GM19463 (cell line): ENCODE data around the gene DNER.
"Not testable (repeated sequence)": the region's sequence is repeated elsewhere in the genome, so short reads cannot be mapped to it uniquely, and the experiment has no call there.

Experiments
- ATAC-seq: cut with Tn5 transposase; IDR thresholded peaks from one replicate; pipeline ENCODE4 v1.9.1; 2021; ENCODE audit warnings: mild to moderate bottlenecking, moderate library complexity; ENCODE audit not compliant: unreplicated experiment

DNER gene

DNA sequence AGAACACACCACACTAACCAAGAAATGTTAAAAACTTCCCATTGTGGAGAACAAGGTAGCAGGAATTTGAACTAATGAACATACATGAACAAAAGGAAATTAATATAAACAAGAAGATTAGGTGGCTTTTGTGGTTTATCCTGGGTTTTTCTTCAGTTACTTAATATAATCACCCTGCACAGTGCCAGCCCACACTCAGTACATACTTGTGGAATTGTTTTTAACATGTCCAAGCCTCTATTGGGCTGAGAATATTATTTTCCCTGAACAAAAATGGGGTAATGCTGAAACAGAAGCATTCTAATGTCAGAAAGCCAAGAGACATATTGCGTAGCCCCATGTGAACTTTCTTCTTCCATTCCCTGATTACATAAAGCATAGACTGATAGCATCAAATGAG is 202.8 kb downstream of the DNER start:
- no peak for ATAC-seq

DNA sequence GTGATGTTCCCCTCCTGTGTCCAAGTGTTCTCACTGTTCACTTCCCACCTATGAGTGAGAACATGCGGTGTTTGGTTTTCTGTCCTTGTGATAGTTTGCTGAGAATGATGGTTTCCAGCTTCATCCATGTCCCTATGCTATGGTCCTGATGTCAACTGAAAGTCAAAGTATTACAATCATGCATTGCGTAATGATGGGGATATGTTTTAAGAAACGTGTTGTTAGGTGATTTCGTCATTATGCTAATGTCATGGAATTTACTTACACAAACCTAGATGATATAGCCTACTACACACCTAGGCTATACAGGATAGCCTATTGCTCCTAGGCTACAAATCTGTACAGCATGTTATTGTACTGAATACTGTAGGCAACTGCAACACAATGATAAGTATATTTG is 207.7 kb downstream of the DNER start:
- ATAC-seq, result not testable (repeated sequence)

DNA sequence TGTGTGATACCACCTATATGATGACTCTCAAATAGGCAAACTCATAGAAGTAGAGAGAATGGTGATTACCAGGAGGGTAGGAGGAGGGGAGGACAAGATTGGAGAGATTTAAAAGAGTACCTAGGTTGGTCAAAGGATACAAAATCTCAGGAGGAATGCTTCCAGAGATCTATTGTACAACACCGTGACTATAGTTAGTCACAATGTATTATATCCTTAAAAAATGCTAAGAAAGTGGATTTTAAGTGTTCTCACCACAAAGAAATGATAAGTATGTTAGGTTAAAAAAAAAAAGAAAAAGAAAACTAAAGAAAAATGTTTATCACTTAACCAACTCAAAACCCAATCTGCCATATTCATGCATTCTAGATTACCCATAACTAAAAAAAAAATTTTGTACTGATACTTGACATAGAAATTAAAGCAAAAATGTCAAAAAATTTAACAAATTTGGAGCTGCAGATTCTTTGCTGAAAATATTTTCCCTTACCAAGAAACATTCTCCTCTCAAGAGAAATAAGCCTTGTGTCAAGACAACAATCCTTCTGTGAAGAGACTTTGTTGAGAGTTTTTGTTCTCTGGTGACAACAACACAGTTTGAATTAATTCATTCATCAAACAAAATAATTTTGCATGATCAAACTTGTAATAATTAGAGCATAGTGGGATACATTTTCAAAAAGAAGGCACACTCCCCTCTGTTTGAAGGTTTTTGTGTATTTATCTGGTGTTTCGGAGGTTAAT is 213.1 kb downstream of the DNER start:
- ATAC-seq, result no peak

DNA sequence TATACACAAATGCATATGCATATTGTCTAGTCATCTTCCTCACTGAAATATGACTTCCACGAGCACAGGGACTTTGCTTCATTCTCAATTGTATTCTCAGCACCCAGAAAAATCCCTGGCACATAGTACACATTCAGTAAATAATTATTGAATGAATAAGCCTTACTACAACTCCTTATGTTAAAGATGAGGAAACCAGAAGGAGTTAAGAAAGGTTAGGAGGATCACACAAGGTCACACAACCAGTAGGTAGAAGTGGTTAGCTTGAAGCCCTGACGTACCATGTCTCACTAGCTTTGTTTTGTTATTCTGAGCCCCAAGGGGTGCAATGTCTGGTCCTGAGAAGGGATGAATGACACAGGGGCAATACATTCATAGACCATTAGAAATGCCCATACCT is 222.3 kb downstream of the DNER start:
- ATAC-seq, result no peak

DNA sequence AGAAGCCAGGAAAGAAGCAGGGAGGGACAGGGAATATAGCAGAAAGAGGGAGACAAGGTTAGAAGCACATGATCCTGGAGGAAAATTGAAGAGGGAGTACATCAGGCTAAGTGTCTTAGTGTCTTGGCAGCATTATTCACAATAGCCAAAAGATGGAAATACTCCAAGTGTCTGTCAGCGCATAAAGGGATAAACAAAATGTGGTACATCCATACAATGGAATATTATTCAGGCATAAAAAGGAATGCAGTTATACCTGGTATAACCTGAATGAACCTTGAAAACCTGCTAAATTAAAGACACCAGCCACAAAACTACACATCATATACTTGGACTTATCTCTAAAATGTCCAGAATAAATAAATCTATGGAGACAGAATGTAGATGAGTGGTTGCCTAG is 224.2 kb downstream of the DNER start:
- no peak for ATAC-seq

DNA sequence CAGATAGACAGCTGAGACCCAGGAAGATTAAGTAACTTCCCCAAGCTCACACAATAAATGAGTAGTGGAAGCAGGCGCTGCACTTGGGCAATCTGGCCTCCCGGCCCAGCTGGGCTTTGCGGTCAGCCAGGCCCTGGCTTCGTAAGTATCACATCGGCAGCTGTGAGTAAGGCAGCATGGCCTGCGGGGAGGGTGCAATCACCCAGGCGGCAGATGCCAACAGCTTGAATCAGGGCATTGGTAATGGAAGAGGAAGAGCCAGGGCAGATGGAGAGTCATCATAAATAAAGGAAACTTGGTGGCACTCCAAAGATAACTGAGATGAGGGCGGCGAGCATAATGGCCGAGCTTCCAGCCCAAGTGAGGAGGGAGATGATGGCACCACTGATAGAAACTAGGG is 225.3 kb downstream of the DNER start:
- no peak for ATAC-seq

DNA sequence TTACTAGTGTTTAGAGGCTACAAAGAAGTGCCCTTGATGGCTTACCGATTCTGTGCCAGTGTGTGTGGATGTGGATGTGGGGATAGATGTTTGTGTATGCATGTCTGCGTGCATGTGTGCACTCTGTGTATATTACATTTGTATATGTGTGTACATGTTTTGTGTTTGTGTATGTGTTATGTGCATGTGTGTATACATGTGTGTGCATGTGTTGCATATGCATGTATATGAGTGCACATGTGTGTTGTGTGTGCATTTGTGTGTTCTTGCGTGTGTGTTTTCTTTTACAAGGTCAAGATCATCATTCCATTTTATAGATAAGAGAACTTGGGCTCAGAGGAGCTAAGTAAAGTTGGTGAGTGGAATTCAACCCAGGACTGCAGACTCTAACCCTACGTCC is 226.1 kb downstream of the DNER start:
- no peak for ATAC-seq

DNA sequence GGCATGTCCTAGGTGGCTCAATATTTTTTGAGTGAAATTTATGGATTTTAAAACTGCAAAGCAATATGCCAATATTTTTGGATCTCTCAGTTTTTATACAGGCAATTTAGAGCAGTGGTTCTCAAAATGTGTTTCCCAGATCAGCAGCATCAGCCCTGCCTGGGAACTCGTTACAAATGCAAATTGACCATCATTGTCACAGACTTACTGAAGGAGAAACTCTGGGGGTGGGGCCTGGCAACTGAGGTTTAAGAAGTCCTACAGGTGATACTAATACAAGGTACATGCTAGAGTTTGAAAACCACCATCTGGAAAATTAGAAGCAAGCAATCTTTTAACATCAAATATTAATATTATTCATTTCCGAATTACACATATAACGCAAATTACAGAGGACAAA is 227.7 kb downstream of the DNER start:
- ATAC-seq, result no peak

DNA sequence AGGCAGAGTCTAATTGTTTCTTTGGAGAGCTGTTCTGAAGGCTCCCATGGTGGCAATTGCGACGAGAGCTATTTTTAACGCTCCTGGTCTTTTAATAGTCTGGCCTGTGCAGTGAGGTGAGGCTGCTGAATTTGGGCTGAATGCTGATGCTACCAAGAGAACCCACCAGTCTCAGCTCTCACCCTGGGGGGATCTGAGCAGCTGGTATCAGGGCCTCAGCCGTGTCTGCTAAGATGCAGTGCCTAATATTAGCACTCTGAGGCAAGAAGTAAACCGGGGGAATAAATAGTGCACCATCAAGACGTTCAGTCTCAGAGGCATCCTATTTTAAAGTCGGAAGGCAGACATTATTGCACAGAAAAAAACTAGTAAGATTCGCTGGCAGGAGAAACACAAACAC is 228.5 kb downstream of the DNER start:
- ATAC-seq, result no peak

DNA sequence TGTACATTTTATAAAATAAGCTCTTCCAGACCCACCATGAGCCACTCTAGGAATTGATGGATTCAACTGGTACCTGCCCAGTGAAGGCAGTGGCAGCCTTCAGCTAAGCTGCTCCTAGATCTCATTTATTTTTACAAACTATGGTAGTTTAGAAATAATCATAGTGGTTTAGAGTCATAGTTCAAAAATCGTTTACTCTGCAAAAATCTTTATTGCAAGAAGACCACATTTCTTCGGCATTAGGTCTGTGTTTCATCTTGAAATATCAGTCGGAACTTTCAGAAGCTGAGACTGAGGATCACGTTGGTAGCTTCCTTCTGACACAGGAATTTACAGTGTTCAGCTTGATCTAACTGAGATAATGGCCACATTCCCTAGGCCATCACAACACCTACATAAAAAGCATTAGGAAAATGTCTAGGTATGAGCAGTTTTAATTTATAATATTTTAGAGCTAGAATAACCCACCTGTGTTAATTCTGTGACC is 237.0 kb downstream of the DNER start:
- ATAC-seq, result no peak

DNA sequence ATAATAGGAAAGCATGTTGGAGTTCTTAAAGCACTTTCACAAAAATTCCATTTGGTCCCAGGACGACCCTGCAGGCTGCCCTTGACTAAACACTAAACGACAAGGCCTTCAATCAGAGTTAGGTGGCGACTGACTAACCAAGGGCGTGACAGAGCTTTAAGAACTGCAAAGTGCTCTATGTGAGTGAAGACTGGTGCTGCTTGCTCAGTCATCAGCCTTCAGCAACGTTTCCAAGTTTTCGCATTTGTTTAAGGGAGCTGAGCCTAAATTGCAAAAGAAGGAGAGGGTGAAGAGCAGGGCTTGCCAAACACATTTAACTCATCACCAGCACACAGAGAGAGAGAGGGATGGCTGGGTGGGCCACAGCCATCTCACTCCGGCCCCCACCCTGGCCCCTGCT is 238.6 kb downstream of the DNER start:
- no peak for ATAC-seq

DNA sequence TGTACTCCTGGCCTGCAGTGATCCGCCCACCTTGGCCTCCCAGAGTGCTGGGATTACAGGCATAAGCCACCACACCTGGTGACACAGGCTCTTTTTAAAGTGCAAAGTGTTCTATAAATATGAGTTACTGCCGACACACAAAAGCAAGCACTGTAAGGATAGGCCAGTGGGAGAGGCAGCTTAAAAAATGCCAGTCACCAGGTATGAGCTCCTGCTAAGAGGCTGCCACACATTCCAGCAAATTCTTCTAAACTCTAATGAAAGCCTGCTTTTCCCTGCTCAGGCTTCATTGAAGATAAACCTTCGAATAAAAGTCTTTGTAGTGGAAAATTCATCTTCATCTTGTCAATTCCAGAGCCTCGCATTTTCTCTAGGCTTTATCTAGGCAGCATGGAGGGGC is 240.2 kb downstream of the DNER start:
- ATAC-seq, result no peak

DNA sequence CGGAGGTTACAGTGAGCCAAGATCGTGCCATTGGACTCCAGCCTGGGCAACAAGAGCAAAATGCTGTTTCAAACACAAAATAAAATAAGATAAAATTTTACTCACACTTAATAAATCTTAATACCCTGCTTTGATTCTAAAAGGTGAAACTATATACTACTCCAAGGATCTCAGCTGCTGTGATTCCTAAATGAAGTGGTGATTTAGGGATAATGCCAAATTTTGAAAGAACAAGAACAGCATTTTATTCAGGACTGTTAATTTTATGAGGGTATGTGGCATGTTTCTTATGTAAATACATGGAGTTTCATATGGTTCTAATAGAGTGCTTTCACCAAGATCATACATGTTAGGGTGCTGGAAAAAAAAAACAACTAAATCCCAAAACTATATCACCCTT is 243.6 kb downstream of the DNER start:
- ATAC-seq, result no peak

DNA sequence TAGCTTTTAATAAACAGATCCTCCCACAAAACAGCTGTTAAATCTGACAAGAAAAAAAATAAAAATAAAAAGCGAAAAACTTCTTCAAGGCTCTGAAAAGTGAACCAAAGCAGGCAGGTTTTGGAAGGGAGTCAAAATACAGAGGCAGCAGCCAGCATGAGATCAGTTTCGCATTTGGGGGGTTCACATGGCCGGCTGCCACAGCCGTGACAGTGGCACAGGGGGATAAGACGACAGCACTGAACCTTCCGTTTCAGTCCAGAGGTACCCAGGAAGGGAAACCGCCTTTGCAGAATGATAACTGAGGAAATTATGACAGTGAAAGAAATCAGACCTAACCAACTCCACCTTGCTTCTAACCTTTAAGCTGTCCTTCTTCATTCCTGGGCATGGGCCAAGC is 246.6 kb downstream of the DNER start:
- ATAC-seq, result no peak

DNA sequence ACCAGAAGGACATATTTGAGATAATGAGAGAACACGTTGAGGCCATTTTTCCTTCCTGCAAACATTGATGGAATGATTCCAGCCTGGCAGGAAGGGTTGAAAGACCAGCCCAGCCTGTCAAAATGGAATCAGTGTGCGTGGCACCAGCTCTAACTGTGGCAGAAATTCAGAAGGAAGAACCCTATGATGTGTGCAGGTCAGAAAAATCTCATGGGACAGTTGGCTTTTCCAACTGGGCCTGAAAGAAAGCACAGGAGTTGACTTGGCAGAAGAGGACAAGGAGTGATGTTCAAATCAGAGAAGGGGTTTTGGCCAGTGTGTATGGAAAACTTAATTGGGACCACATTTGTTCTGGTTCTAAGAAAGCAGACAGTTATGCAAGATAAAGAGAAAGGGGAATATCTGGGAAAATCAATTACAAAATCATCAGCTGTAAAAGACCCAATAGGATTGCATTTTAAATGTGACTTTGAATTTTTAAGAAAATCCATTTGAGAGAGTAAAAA is 250.5 kb downstream of the DNER start:
- ATAC-seq, result no peak

DNA sequence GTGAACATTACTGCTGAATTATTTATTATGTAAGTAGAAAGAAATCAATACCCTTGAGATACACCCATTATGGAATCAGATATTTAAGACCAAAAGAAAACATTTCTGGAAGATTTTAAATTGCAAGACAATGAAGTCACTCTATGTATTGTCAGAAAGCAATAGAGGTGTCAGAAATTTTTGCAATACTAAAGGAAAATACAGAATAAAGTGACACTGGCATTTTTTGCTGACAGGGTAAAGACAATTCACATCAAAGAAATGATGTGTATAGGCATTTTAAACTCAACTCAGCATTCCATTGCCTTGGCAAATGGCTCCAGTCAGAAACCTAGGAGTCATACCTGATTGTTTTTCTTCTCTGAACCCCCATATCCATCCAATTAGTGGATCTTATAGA is 252.2 kb downstream of the DNER start:
- ATAC-seq, result no peak

DNA sequence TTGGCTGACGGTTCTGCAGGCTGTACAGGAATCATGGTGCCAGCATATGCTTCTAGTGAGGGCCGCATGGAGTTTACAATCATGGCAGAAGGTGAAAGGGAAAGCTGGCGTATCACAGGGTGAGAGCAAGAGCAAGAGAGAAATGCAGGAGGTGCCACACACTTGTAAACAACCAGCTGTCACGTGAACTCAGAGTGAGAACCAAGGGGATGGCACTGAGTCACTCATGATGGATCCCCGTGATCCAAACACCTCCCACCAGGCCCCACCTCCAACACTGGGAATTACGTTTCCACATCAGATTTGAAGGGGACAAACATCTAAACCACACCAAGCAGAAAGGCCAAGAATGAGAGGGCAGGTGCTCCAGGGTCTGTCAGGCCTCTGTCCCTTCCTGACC is 258.3 kb downstream of the DNER start:
- ATAC-seq, result no peak

DNA sequence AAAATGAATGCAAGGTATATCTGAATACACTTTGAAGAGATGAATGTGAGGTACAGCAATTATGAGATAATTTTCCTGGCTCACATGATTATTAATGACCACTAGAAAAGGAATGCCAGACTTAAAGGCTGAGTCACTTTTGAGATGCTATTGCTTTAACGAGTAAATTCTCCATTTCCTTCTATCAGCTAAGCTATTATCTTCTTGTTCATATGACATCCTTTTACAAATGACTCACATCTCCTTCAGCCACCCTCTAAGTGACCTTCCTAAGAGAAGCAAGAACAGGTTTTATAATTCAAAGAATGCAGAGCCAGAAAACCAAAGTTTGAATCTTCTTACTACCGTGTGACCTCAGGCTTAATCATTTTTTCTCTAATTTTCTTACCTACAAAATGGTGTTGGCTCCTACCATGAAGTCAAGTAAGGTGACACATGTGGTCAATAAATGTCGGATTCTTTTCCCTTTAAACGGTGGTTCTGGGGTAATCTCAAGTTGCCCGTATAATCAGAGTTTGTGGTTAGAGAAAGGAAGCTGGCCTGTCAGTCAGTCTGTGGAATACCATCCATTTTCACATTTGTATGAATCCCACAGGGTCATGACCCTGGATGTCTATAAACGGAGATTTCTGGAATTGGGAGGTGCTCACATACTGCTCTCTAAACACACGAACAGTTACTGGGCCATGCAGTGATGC is 259.3 kb downstream of the DNER start:
- no peak for ATAC-seq

DNA sequence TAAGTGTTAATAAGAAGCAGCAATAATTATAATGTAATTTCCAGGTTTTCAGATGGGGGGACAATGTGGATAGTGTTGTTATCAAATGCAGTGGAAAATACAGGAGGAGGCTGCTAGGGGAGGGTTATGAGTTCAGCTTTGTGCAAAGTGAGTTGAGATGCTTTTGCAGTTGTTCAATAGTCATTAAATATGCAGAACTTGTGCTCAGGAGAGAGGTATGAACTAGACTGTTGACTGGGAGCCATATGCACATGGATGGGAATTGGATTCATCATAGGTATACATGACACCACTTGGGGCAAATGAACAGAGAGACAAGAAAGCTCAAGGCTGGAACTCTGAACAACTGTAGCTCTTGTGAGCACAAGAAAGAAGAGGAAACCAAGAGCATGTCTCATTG is 261.1 kb downstream of the DNER start:
- no peak for ATAC-seq

DNA sequence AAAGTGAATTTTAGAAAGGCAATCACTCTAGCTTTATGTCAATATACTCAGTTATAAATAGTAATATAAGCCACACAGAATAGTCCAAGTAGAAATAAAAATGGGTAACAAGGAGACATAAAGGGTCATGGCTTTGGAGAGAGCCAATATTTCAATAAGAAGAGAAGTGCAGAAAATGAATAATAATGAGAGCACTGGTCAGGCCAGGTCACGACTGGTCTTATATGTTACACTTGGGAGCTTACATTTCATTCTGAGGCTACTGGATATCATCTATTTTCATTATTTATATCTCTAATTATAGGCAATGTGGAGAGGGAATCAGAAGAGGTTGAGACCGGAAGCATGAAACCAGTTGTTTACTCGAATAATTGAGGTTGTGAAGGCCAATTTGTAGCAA is 262.5 kb downstream of the DNER start:
- ATAC-seq, result no peak

DNA sequence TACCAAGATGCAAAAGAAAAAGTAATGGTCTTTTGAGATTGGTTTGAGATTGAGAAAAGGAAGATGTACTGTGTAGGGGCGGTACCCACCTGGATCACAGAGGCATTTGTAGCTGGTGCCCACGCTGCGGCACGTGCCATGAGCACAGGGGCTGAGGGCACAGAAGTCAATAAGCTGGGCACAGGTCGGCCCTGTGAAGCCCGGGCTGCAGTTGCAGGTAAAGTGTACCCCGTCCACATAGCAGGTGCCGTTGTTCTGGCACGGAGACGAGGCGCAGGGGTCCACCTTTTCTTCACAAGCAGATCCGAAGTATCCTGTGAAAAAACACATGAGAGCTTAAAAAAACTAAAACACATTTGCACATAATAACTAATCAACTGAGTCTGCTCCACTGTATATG is 267.1 kb downstream of the DNER start:
- no peak for ATAC-seq

DNA sequence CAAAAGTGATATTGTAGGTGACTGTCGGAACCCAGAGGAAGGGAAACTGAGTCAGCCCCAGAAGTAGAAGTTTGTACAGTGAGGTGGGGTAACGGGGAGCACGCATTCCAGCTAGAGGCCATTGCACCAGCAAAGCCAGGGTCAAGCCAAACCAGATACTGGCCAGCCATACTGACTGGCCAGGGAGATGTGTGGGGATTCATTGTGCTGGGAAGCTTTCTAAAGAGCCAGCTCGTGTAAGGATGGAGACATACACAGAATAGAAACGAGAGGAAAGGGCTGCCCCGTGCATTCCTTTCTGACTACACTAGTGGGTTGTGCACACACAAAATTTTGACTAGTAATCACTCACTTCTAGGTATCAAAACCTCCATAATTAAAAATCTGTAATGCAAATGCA is 268.0 kb downstream of the DNER start:
- ATAC-seq, result no peak
